Measurements from ENCODE around the gene LYVE1.

LYVE1 gene

GRCh38 chr11:10551845-10552352 lies 16.6 kb downstream of the LYVE1 start:
- TF ChIP-seq SIN3A (IDR thresholded peaks at IDR 0.05; ENCODE audit: borderline replicate concordance, insufficient read depth, low read length) (no peak), FOXP2 (optimal IDR thresholded peaks at IDR 0.05; ENCODE audit: borderline replicate concordance, extremely low read depth, extremely low read length, insufficient read depth) (no peak), TAF1 (IDR thresholded peaks at IDR 0.05; ENCODE audit: borderline replicate concordance, insufficient read depth, low read length) (no peak), POLR2AphosphoS5 (IDR thresholded peaks at IDR 0.05; ENCODE audit: low read depth, low read length) (no peak), REST (IDR thresholded peaks at IDR 0.05; ENCODE audit: insufficient read depth in 1 of 2, low read depth in 2 of 2, low read length in 2 of 2) (no peak)

GRCh38 chr11:10551290-10551592 lies 17.2 kb downstream of the LYVE1 start:
- TF ChIP-seq FOXP2 (optimal IDR thresholded peaks at IDR 0.05; ENCODE audit: borderline replicate concordance, extremely low read depth, extremely low read length, insufficient read depth) (no peak), REST (IDR thresholded peaks at IDR 0.05; ENCODE audit: insufficient read depth in 1 of 2, low read depth in 2 of 2, low read length in 2 of 2) (no peak), TAF1 (IDR thresholded peaks at IDR 0.05; ENCODE audit: borderline replicate concordance, insufficient read depth, low read length) (no peak), SIN3A (IDR thresholded peaks at IDR 0.05; ENCODE audit: borderline replicate concordance, insufficient read depth, low read length) (no peak), POLR2AphosphoS5 (IDR thresholded peaks at IDR 0.05; ENCODE audit: low read depth, low read length) (no peak)

GRCh38 chr11:10550503-10551289 lies 17.8 kb downstream of the LYVE1 start:
- TF ChIP-seq POLR2AphosphoS5 (IDR thresholded peaks at IDR 0.05; ENCODE audit: low read depth, low read length) (no peak), SIN3A (IDR thresholded peaks at IDR 0.05; ENCODE audit: borderline replicate concordance, insufficient read depth, low read length) (no peak), TAF1 (IDR thresholded peaks at IDR 0.05; ENCODE audit: borderline replicate concordance, insufficient read depth, low read length) (no peak), FOXP2 (optimal IDR thresholded peaks at IDR 0.05; ENCODE audit: borderline replicate concordance, extremely low read depth, extremely low read length, insufficient read depth) (no peak), REST (IDR thresholded peaks at IDR 0.05; ENCODE audit: insufficient read depth in 1 of 2, low read depth in 2 of 2, low read length in 2 of 2) (no peak)

- no peak for TF ChIP-seq POLR2AphosphoS5 (IDR thresholded peaks at IDR 0.05; ENCODE audit: low read depth, low read length)
- no peak for TF ChIP-seq SIN3A (IDR thresholded peaks at IDR 0.05; ENCODE audit: borderline replicate concordance, insufficient read depth, low read length)
- TF ChIP-seq TAF1 (IDR thresholded peaks at IDR 0.05; ENCODE audit: borderline replicate concordance, insufficient read depth, low read length), result no peak
- no peak for TF ChIP-seq FOXP2 (optimal IDR thresholded peaks at IDR 0.05; ENCODE audit: borderline replicate concordance, extremely low read depth, extremely low read length, insufficient read depth)
- no peak for TF ChIP-seq REST (IDR thresholded peaks at IDR 0.05; ENCODE audit: insufficient read depth in 1 of 2, low read depth in 2 of 2, low read length in 2 of 2)
Measured at GRCh38 chr11:10544491-10545465, 23.7 kb downstream of the LYVE1 start.
